Measurements from ENCODE around the gene PRKG1.

GRCh38 chr10:51129946-51130544, 55.8 kb downstream of the PRKG1 start:
- TF ChIP-seq POLR2A (IDR thresholded peaks at IDR 0.05), result no peak
- no peak for TF ChIP-seq CTCF (IDR thresholded peaks at IDR 0.05)

All from Peyer's patch (tissue), 4 donors.